ENCODE measurements around the gene RBPMS2. TPM values are rescaled to one million over a fixed set of nuclear protein-coding genes. Genes with fewer than 3 reads are reported as not detected.

The RBPMS2 gene
- total RNA-seq, 4 donors from 2014 or later, result 1.5 to 58.4 (median 6.4) TPM

DNA sequence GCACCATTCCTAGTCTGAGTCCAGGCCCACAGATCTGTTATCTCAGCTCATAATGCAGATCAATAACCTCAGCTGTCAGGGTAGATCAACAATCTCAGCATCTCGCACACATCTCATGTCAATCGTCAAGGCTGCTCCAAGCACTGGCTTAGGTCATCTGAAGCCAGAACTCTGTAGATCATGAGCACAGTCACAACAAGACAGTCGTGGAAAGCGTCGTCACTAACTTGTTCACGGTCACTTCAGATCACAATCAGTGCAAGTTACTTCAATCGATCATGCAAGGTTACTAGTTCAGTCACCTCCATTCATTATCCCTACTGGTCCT, 71.8 kb downstream of the RBPMS2 start:
- peaks cover 5 to 22% of the 10 kb centered on the region in 2 donors for H3K4me1 ChIP-seq
- no peaks in the 10 kb centered on the region for H3K9me3 ChIP-seq
- no peak for DNase-seq
- TF ChIP-seq, protein P1, sequence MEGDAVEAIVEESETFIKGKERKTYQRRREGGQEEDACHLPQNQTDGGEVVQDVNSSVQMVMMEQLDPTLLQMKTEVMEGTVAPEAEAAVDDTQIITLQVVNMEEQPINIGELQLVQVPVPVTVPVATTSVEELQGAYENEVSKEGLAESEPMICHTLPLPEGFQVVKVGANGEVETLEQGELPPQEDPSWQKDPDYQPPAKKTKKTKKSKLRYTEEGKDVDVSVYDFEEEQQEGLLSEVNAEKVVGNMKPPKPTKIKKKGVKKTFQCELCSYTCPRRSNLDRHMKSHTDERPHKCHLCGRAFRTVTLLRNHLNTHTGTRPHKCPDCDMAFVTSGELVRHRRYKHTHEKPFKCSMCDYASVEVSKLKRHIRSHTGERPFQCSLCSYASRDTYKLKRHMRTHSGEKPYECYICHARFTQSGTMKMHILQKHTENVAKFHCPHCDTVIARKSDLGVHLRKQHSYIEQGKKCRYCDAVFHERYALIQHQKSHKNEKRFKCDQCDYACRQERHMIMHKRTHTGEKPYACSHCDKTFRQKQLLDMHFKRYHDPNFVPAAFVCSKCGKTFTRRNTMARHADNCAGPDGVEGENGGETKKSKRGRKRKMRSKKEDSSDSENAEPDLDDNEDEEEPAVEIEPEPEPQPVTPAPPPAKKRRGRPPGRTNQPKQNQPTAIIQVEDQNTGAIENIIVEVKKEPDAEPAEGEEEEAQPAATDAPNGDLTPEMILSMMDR (IDR thresholded peaks at IDR 0.05), result no peak
- TF ChIP-seq POLR2A (IDR thresholded peaks at IDR 0.05), result no peak
- peak overlapping the region; percentile 65 to 86 for H3K4me3 ChIP-seq
- H3K27ac ChIP-seq, result peak overlapping the region; percentile 86 to 97
- no peaks in the 10 kb centered on the region for H3K36me3 ChIP-seq
- intact Hi-C loops (cut with DNase I; ENCODE audit: low total_unique reads), result no loop called here
- no peaks in the 10 kb centered on the region for H3K27me3 ChIP-seq

DNA sequence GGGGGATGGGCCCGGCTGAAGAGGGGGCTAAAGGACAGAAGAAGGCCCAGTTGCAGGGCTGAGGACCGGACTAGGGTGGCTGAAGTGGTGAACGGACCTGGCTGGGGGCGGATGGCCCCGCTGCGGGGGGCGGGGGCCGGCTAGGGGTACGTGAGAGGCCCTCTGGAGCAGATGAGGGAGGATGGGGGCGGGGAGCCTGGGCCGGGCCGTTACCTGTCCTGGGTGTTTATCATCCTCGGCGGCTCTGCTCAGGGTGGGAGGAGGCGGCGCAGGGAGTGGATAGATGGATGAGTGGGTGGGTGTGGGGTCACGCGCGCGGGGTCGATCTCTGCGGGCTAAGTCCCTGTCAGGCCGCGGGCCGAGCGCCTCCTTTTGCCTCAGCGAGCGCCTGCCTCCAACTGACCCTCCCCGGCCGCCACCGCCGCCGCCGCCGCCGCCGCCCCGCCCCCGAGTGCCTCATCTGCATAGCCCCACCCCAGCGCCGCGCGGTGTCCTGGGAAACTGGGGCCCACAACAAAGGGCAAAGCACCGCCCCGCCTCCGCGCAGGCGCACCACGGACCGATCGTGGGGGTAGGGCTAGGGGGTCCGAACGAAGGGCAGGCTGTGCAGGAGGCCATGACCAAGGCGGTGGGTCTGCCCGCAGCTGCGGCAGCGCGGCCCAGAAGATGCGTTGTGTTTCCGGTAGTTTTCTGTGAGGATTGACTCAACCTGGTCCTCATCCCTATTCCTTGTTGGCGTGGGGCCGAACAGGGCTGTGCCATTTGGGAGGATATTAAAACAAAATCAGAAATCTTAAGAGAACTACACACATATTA, 72.4 kb downstream of the RBPMS2 start:
- no peaks in the 10 kb centered on the region for H3K36me3 ChIP-seq
- TF ChIP-seq, protein P1 (IDR thresholded peaks at IDR 0.05), result no peak
- peak; percentile 57 to 70 for TF ChIP-seq POLR2A (IDR thresholded peaks at IDR 0.05)
- intact Hi-C loops (cut with DNase I; ENCODE audit: low total_unique reads), result no loop called here
- peaks cover 5 to 22% of the 10 kb centered on the region in 2 donors for H3K4me1 ChIP-seq
- H3K9me3 ChIP-seq, result no peaks in the 10 kb centered on the region
- H3K27ac ChIP-seq, result peak overlapping the region; percentile 86 to 97
- DNase-seq, result peak; percentile 96
- H3K27me3 ChIP-seq, result no peaks in the 10 kb centered on the region
- peak overlapping the region; percentile 65 to 86 for H3K4me3 ChIP-seq

DNA sequence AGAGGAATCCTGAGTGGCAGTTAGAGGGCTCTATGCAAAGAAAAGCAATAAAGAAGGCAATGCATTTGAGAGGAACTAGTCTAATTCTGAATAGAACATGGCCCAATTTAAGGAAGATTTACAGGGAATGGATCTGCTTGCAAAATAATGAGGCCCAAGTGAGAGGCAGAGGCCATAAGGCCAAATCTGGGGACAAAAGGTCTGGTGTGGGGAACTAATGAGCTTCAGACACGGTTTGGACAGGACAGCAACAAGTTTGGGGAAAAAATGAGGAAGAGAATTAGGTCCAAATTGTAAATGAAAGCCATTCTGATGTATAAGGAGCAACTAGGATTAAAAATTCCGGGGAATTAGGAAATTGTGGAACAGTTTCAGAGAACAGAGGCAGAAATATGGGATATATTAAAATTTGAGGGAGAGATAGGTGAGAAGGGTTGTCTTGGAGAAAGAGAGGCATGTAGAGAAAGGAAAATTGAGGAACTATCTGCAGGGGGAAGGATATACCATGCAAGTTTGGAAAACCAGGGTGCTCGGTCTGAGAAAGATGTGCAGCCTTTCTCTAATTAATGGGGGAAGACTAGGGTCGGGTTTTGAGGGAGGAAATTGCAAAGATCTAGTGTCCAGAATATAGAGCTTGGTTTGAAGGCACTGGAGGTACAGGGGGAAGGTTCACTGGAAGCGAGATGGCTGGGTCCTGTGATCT, 73.8 kb downstream of the RBPMS2 start:
- H3K4me3 ChIP-seq, result peak overlapping the region; percentile 65 to 86
- H3K27ac ChIP-seq, result peak overlapping the region; percentile 86 to 97
- intact Hi-C loops (cut with DNase I; ENCODE audit: low total_unique reads), result no loop called here
- H3K36me3 ChIP-seq, result no peaks in the 10 kb centered on the region
- H3K9me3 ChIP-seq, result no peaks in the 10 kb centered on the region
- no peaks in the 10 kb centered on the region for H3K27me3 ChIP-seq
- DNase-seq, result no peak
- TF ChIP-seq, protein P1 (IDR thresholded peaks at IDR 0.05), result no peak
- TF ChIP-seq POLR2A (IDR thresholded peaks at IDR 0.05), result no peak
- H3K4me1 ChIP-seq, result peaks cover 5 to 22% of the 10 kb centered on the region in 2 donors

DNA sequence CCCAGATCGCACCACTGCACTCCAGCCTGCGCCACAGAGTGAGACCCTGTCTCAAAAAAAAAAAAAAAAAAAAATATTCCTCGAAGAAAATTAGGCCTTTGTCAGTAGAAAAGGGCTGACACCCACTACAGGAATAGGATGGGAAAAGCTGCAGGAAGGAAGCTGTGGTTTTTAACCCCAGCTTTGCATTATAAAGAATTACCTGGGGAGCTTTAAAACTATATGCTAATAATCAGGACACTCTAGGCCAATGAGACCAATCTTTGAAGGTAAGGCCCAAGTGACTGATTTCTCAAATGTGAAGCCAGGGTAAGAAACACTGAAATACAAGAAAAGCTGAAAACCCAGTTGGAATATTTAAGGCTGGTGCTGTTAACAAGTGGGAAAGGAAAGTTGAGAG, 74.3 kb downstream of the RBPMS2 start:
- Histone ChIP-seq H3K36me3 (no peaks in the 10 kb centered on the region), H3K27ac (peak overlapping the region; percentile 86 to 97), H3K4me3 (peak overlapping the region in 1 of 2 donors; percentile 13), H3K27me3 (no peaks in the 10 kb centered on the region), H3K9me3 (no peaks in the 10 kb centered on the region), H3K4me1 (peaks cover 5 to 22% of the 10 kb centered on the region in 2 donors)
- intact Hi-C loops (cut with DNase I; ENCODE audit: low total_unique reads), result no loop called here
- DNase-seq, result no peak
- TF ChIP-seq, protein P1 (IDR thresholded peaks at IDR 0.05), result no peak
- TF ChIP-seq POLR2A (IDR thresholded peaks at IDR 0.05), result no peak

Data from uterus (tissue), 4 donors.